Measurements from ENCODE around the gene GLS2.
"Not testable (repeated sequence)": the region's sequence is repeated elsewhere in the genome, so short reads cannot be mapped to it uniquely, and the experiment has no call there.

Gene GLS2

GRCh38 chr12:56451147-56451546 lies 36.8 kb downstream of the GLS2 start:
- TF ChIP-seq CTCF (IDR thresholded peaks at IDR 0.05; ENCODE audit: low read depth, low read length) = no peak
- no peak for DNase-seq
- Histone ChIP-seq H3K36me3 (peaks cover 3% of the 10 kb centered on the region; the same call in 1 of the 2 replicates), H3K9me3 (ENCODE audit: severe bottlenecking) (no peaks in the 10 kb centered on the region), H3K27me3 (ENCODE audit: insufficient read depth, low read depth, severe bottlenecking) (no peaks in the 10 kb centered on the region), H3K4me3 (ENCODE audit: low read depth, low read length) (no peak overlapping the region), H3K27ac (peak overlapping the region; percentile 97)

GRCh38 chr12:56450241-56450640 lies 37.7 kb downstream of the GLS2 start:
- H3K9me3 ChIP-seq (ENCODE audit: severe bottlenecking) = no peaks in the 10 kb centered on the region
- H3K27me3 ChIP-seq (ENCODE audit: insufficient read depth, low read depth, severe bottlenecking) = no peaks in the 10 kb centered on the region
- peak overlapping the region; percentile 46 for H3K4me3 ChIP-seq (ENCODE audit: low read depth, low read length)
- H3K27ac ChIP-seq = peak overlapping the region; percentile 97
- no peak for TF ChIP-seq CTCF (IDR thresholded peaks at IDR 0.05; ENCODE audit: low read depth, low read length)
- peak; percentile 78 for DNase-seq
- peaks cover 3% of the 10 kb centered on the region; the same call in 1 of the 2 replicates for H3K36me3 ChIP-seq

- Histone ChIP-seq H3K27ac (peak overlapping the region; percentile 97), H3K36me3 (peaks cover 3% of the 10 kb centered on the region; the same call in 1 of the 2 replicates), H3K9me3 (ENCODE audit: severe bottlenecking) (no peaks in the 10 kb centered on the region), H3K4me3 (ENCODE audit: low read depth, low read length) (peak overlapping the region; percentile 46), H3K27me3 (ENCODE audit: insufficient read depth, low read depth, severe bottlenecking) (no peaks in the 10 kb centered on the region)
- no peak for TF ChIP-seq CTCF (IDR thresholded peaks at IDR 0.05; ENCODE audit: low read depth, low read length)
- peak; percentile 26 for DNase-seq
Measured at GRCh38 chr12:56449622-56449984, 38.4 kb downstream of the GLS2 start.

- H3K9me3 ChIP-seq (ENCODE audit: severe bottlenecking) = no peaks in the 10 kb centered on the region
- DNase-seq = peak; percentile 81
- H3K36me3 ChIP-seq = peaks cover 3% of the 10 kb centered on the region; the same call in 1 of the 2 replicates
- TF ChIP-seq CTCF (IDR thresholded peaks at IDR 0.05; ENCODE audit: low read depth, low read length) = no peak
- peak within 1 kb of the TSS; percentile 46 for H3K4me3 ChIP-seq (ENCODE audit: low read depth, low read length)
- no peaks in the 10 kb centered on the region for H3K27me3 ChIP-seq (ENCODE audit: insufficient read depth, low read depth, severe bottlenecking)
- H3K27ac ChIP-seq = peak within 1 kb of the TSS; percentile 97
Measured at GRCh38 chr12:56448860-56449621, 38.9 kb downstream of the GLS2 start, which contains the start of gene TIMELESS. TSS of gene TIMELESS (minus strand) at chr12:56449426. CDS start at chr12:56434170, 15,256 bp downstream.

- H3K27ac ChIP-seq; H3K36me3 ChIP-seq; DNase-seq; H3K4me3 ChIP-seq (ENCODE audit: low read depth, low read length); H3K27me3 ChIP-seq (ENCODE audit: insufficient read depth, low read depth, severe bottlenecking); H3K9me3 ChIP-seq (ENCODE audit: severe bottlenecking): not testable (repeated sequence)
Measured at GRCh38 chr12:56443208-56443607, 44.8 kb downstream of the GLS2 start.

- DNase-seq = no peak
- H3K27ac ChIP-seq = no peak overlapping the region
- H3K9me3 ChIP-seq (ENCODE audit: severe bottlenecking) = no peaks in the 10 kb centered on the region
- no peak overlapping the region for H3K4me3 ChIP-seq (ENCODE audit: low read depth, low read length)
- no peak for TF ChIP-seq CTCF (IDR thresholded peaks at IDR 0.05; ENCODE audit: low read depth, low read length)
- H3K36me3 ChIP-seq = no peaks in the 10 kb centered on the region
- H3K27me3 ChIP-seq (ENCODE audit: insufficient read depth, low read depth, severe bottlenecking) = no peaks in the 10 kb centered on the region
Measured at GRCh38 chr12:56437430-56438176, 50.4 kb downstream of the GLS2 start.
